SU-DHL-6 (cell line): Measurements from ENCODE around the gene LRP1-AS.

Experiments used
- H2AFZ ChIP-seq: fragments of 200-600 bp; sonication (generic); 2 replicates; pipeline ENCODE4 v1.6.1; 2014; ENCODE audit warnings: low read depth, mild to moderate bottlenecking, moderate library complexity, mixed read lengths, antibody characterized with exemption, low read length; ENCODE audit not compliant: severe bottlenecking
- H3F3A ChIP-seq: fragments of 200-600 bp; shearing (Covaris generic); 2 replicates; pipeline ENCODE4 v1.6.0; 2016; ENCODE audit warnings: antibody characterized with exemption, mild to moderate bottlenecking; ENCODE audit not compliant: insufficient read depth
- H3K27ac ChIP-seq: fragments of 200-600 bp; sonication (generic); 2 replicates; pipeline ENCODE4 v1.5.1; 2016; ENCODE audit warnings: low read depth, mild to moderate bottlenecking, low read length, moderate library complexity, mixed read lengths
- H3K27me3 ChIP-seq: fragments of 200-600 bp; sonication (generic), shearing (Covaris generic); 2 replicates; pipeline ENCODE4 v1.6.0; 2014; ENCODE audit warnings: mild to moderate bottlenecking, low read length
- H3K36me3 ChIP-seq: fragments of 200-600 bp; sonication (generic); 2 replicates; pipeline ENCODE4 v1.6.1; 2014; ENCODE audit warnings: mild to moderate bottlenecking, low read length, mixed read lengths
- H3K4me2 ChIP-seq: fragments of 300-600, 200-600 bp; shearing (Covaris generic), sonication (generic); 2 replicates; pipeline ENCODE4 v1.6.0; 2014; ENCODE audit warnings: low read length, low read depth, mild to moderate bottlenecking; ENCODE audit not compliant: poor library complexity, severe bottlenecking
- H3K4me3 ChIP-seq: fragments of 200-600 bp; sonication (generic); 2 replicates; pipeline ENCODE4 v1.5.1; 2014; ENCODE audit warnings: antibody characterized with exemption, low read length, mild to moderate bottlenecking, mixed read lengths; ENCODE audit not compliant: insufficient read depth, poor library complexity, severe bottlenecking
- H3K79me2 ChIP-seq: fragments of 200-600 bp; sonication (generic); 2 replicates; pipeline ENCODE4 v1.6.1; 2014; ENCODE audit warnings: mild to moderate bottlenecking, low read length, moderate library complexity; ENCODE audit not compliant: insufficient read depth
- H3K9ac ChIP-seq: fragments of 200-600 bp; sonication (generic); 2 replicates; pipeline ENCODE4 v1.7.0; 2014; ENCODE audit warnings: mild to moderate bottlenecking, low read length
- H3K9me2 ChIP-seq: fragments of 200-600 bp; sonication (generic); replicated peaks from 2 replicates; pipeline ENCODE4 v1.6.1; 2014; ENCODE audit warnings: low read length; ENCODE audit not compliant: insufficient read depth
- H3K9me3 ChIP-seq: fragments of 200-600 bp; sonication (generic); 2 replicates; pipeline ENCODE4 v1.6.1; 2014; ENCODE audit warnings: low read length, mixed read lengths; ENCODE audit not compliant: insufficient read depth
- H4K20me1 ChIP-seq: fragments of 200-600 bp; sonication (generic); 2 replicates; pipeline ENCODE4 v1.6.1; 2014; ENCODE audit warnings: low read depth, mild to moderate bottlenecking, antibody characterized with exemption, low read length, moderate library complexity, mixed read lengths
- EZH2phosphoT487 ChIP-seq: fragments of 200-600 bp; sonication (generic), shearing (Covaris generic); conservative IDR thresholded peaks from 2 replicates; pipeline ENCODE4 v1.6.1; 2018; ENCODE audit warnings: mild to moderate bottlenecking, antibody characterized with exemption, low read length, moderate library complexity, mixed read lengths
- TF ChIP-seq, protein P1 (sequence below): fragments of 200-600 bp; sonication (generic); IDR thresholded peaks from one replicate; pipeline ENCODE4 v1.5.1; 2017; ENCODE audit warnings: antibody characterized with exemption, mild to moderate bottlenecking, low read length, moderate library complexity; ENCODE audit not compliant: insufficient read depth, poor library complexity, severe bottlenecking

Gene LRP1-AS

DNA sequence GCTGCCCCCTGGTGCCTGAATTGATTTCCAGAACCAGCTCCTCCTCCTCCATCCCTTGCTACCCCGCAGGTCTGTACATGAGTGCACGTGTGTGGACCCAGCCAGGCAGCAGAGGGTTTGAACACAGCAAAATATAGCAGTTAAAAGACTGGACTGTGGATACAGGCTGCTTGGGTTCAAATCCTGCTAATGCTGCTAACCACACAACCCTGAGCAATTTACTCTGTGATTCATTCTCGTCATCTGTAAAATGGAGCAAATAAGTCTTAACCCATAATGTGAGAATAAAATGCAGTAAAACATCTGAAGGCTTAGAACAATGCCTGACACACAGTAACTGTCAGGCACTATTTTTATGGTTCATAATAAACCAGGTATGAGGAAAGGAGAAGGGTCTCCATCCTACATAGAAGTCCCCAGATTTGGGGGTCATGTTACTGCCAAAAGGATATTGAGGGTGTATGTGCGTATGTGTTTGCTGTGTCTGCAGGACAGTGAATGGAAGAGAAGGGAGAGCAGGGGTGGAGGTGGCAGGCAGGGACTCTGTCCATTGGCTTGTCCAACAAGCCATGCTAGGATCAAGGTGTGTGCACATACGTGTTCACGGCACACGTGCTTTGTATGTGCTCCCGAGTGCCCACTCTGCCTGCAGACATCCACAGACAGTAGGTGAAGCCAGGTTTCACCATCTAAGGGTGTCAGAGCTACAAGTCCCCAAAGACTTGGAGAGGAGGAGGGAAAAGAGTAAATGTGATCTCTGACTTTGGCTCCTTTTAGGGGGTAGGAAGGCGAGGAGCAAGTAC is 34.7 kb downstream of the LRP1-AS start:
- no peaks in the 10 kb centered on the region for H3K27me3 ChIP-seq
- no peak overlapping the region for H3K4me3 ChIP-seq
- H3K9me2 ChIP-seq, result no peaks in the 10 kb centered on the region
- TF ChIP-seq, protein P1, sequence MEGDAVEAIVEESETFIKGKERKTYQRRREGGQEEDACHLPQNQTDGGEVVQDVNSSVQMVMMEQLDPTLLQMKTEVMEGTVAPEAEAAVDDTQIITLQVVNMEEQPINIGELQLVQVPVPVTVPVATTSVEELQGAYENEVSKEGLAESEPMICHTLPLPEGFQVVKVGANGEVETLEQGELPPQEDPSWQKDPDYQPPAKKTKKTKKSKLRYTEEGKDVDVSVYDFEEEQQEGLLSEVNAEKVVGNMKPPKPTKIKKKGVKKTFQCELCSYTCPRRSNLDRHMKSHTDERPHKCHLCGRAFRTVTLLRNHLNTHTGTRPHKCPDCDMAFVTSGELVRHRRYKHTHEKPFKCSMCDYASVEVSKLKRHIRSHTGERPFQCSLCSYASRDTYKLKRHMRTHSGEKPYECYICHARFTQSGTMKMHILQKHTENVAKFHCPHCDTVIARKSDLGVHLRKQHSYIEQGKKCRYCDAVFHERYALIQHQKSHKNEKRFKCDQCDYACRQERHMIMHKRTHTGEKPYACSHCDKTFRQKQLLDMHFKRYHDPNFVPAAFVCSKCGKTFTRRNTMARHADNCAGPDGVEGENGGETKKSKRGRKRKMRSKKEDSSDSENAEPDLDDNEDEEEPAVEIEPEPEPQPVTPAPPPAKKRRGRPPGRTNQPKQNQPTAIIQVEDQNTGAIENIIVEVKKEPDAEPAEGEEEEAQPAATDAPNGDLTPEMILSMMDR, result peak; percentile 76
- no peak for TF ChIP-seq EZH2phosphoT487
- H3F3A ChIP-seq, result 0 out of 2 replicates have a peak, but pooled peaks cover 3% of the 10 kb centered on the region
- H3K36me3 ChIP-seq, result 0 out of 2 replicates have a peak, but pooled peaks cover 2% of the 10 kb centered on the region
- no peak overlapping the region for H2AFZ ChIP-seq
- H3K27ac ChIP-seq, result no peak overlapping the region; the same call in 1 of the 2 replicates
- H4K20me1 ChIP-seq, result no peaks in the 10 kb centered on the region
- H3K4me2 ChIP-seq, result peak overlapping the region; percentile 93
- peaks cover 31% of the 10 kb centered on the region for H3K79me2 ChIP-seq
- H3K9me3 ChIP-seq, result no peaks in the 10 kb centered on the region
- peak overlapping the region; percentile 95; the same call in 1 of the 2 replicates for H3K9ac ChIP-seq

DNA sequence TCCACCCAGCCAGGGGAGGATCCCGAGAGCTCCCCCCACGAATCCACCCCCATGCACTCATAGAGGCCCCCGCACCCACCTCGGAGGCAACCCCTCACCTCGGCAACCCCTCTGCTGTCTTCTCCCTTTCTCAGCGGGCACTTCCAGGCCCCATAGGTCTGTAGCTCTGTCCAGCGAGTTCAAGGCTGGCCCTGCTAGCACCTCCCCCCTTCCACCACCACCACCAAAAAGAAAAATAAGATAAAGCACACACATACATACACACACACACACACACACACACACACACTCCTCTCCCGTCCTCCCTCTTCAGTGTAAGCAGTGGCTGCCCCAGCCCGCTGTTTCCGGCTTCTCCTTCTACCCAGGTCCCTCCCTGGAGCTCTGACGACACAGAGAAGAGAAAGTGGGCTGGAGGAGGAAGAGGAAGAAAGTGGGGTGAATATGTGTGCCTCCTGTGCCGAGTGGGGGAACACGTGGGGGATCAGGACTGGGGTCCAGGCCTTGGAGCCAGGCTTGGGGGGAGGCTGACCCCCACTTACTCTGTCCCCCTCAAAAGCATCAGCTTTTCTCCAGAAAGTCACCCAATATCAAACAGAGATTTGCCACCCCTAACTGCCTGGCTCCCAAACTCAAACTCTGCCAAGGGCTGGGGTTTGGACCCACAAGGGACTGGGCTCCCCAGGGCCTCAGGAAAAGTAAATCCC is 36.2 kb downstream of the LRP1-AS start, which contains the start of gene STAT6:
STAT6 (minus strand) TSS at position 332 of the 704 bp plus-strand sequence. CDS start 3,084 bp downstream, outside the sequence.
- H3K9me3 ChIP-seq, result no peaks in the 10 kb centered on the region
- 0 out of 2 replicates have a peak, but pooled peaks cover 3% of the 10 kb centered on the region for H3F3A ChIP-seq
- peak within 1 kb of the TSS; percentile 79 for H2AFZ ChIP-seq
- H3K27ac ChIP-seq, result peak within 1 kb of the TSS; percentile 91
- H3K9me2 ChIP-seq, result no peaks in the 10 kb centered on the region
- no peaks in the 10 kb centered on the region for H4K20me1 ChIP-seq
- TF ChIP-seq, protein P1, result no peak
- TF ChIP-seq EZH2phosphoT487, result no peak
- peak within 1 kb of the TSS; percentile 78 for H3K4me3 ChIP-seq
- 0 out of 2 replicates have a peak, but pooled peaks cover 2% of the 10 kb centered on the region for H3K36me3 ChIP-seq
- peaks cover 37% of the 10 kb centered on the region for H3K79me2 ChIP-seq
- no peaks in the 10 kb centered on the region for H3K27me3 ChIP-seq
- peak within 1 kb of the TSS; percentile 95 for H3K9ac ChIP-seq
- H3K4me2 ChIP-seq, result peak within 1 kb of the TSS; percentile 93

DNA sequence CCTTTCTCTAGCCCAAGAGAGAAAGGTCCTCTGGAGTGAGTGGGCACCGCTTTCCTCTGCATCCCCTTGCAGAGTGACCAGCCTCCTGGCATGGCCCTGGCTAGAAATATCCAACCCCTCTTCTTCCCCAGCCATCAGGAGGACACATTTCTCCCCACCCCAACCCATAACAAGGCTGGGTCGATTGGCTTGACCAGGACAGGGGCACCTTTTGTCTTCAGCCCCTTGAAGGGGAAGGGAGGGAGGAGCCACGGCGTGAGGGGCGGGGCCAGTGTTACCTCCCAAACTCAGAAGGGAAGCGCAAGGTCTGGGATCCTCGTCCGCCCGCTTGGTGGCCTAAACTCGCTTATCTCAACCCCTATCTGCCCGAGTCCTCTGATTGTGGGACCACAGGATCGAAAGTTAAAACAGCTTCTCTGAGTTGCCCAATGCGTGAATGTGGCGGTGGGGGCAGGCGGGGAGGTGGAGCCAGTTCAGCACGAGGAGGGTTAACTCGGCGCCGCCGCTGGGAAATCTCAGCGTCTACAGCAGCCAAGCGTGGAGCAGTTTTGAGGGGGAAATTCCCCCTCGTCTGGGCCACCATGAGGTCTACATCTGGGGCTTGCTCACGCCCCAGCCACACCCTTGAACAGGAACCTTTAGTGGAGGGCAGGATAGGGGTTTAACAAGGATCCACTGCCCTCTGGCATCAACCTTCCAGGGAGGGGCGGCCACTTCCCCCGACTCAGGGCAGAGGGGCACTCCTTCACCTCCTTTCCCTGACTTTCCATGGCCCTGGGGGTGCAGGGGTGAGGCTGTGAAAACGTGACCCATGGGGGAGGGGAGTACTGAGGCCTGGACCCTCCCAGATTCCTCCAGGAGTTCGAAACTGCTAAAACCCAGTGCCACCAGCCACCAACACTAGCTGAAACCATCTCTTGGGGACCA is 37.1 kb downstream of the LRP1-AS start:
- H3K36me3 ChIP-seq, result 0 out of 2 replicates have a peak, but pooled peaks cover 2% of the 10 kb centered on the region
- H3F3A ChIP-seq, result 0 out of 2 replicates have a peak, but pooled peaks cover 3% of the 10 kb centered on the region
- no peaks in the 10 kb centered on the region for H3K9me2 ChIP-seq
- peaks cover 37% of the 10 kb centered on the region for H3K79me2 ChIP-seq
- H3K4me3 ChIP-seq, result peak overlapping the region; percentile 78
- H3K9ac ChIP-seq, result peak overlapping the region; percentile 95
- H3K27ac ChIP-seq, result peak overlapping the region; percentile 91
- no peaks in the 10 kb centered on the region for H3K9me3 ChIP-seq
- no peaks in the 10 kb centered on the region for H3K27me3 ChIP-seq
- TF ChIP-seq, protein P1, result no peak
- TF ChIP-seq EZH2phosphoT487, result no peak
- H4K20me1 ChIP-seq, result no peaks in the 10 kb centered on the region
- peak overlapping the region; percentile 93 for H3K4me2 ChIP-seq
- peak overlapping the region; percentile 2 for H2AFZ ChIP-seq
